Stimulated activated CD4-positive, alpha-beta T cell treated with anti-CD3 and anti-CD28 coated beads, Interleukin-15, amount 100 ng/mL, for 1 hour (primary cell): ENCODE data around the gene CPXM2.

ENCODE experiments used
- DNase-seq, 2 donors: peaks; one replicate each; pipeline ENCODE4 v3.0.0-alpha.2; 2020; ENCODE audit warnings: low read depth in 1 of 2, low spot score in 1 of 2

CPXM2 gene

DNA sequence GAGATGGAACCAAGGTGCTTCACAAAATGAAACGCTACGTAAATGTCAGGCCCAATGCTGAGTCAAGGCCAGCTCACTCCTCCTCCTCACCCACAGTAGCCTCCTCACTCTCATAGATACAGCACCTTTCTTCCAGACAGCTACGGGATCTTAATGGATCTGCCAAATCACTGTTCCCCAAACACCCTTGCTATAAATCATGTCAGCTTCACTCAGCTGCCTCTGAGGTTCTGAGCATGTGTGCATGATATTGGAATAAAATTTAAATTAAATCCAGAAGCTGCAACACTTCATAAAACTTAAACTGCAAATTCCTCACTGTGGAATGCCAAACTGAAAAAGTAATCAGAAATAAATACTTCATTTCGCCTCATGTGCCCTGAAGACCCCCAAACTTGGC lies 14.7 kb upstream of the CPXM2 start:
- no peak for DNase-seq

DNA sequence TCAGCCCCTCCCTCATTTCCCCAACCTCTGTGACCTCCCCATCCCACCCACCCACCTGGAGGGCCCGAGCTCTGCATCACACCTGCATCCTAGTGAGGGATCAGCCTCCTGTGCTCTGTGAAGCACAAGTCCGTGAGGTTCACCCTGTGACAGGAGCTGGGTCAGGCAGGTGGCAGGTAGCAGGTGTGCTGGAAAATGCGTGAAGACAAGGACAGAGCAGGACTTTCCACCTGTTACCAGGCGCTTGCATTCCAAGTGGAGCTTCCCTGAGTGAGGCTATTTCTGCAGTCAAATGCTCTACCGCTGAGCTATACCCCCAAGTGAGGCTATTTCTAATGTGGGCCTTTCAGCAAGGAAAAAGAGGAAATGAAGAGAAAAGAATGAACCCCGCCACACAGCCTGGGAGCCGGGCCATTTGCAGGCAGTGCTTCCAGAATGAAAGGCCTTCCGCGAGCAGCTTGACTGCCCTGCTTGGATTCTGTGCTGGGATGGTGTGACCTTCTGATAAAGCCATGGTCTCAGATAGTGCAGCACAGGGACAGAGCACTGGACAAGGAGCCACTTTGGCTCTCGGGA lies 13.3 kb upstream of the CPXM2 start:
- DNase-seq = no peak

DNA sequence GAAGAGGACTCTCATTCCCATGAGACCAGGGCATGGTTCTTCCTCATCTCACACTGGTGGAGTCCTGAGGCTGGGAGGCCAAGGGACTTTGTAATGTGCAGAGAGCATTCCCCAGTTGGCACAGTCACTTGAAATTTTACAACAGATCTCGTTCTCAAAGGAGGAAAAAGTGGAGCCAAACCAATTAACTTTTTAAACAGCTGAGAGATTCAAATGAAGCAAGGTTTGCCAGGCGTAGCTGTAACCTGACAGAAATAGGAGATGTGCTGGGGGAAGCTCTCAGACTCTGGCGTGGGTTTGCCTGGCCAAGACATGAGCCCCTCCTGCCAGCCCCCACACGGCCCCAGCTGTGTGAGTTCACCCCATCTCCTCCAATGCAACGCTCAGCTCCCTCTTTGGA lies 12.0 kb upstream of the CPXM2 start:
- no peak for DNase-seq

DNA sequence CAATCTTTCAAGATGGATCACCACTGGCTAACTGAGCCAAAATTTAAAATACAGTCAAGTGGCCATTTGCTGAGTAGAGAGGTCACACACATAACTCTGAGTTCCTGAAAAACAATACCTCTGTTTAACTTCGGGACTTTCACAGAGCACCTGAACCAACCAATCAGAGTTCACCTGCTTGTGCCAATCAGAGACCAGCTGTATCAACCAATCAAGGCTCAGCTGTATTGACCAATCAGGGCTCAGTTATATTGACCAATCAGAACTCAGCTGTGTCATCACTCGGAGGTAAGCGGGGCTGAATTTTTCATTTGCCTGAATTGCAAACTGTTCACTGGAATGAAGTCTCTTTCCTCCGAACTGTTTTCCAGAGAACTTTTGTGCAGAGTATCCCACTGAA lies 10.0 kb upstream of the CPXM2 start:
- DNase-seq = no peak

DNA sequence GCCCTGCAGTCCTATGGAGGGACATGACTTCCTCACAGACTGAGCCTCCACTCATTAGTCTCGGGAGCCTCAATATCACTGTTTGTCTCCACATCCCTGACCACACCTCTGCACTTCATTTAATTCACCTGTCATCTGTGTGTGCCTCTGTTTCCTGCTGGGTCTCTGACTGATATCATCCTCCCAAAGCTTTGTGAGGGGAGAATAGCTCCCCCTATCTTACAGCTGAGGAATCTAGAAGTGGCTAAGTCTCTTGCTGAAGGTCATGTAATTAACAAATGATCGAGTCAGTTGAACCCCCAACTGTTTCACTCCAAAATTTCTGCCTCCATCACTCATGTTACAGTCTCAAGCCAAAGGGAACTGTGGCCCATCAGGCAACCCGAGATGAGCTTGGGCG lies 5.5 kb upstream of the CPXM2 start:
- no peak for DNase-seq

DNA sequence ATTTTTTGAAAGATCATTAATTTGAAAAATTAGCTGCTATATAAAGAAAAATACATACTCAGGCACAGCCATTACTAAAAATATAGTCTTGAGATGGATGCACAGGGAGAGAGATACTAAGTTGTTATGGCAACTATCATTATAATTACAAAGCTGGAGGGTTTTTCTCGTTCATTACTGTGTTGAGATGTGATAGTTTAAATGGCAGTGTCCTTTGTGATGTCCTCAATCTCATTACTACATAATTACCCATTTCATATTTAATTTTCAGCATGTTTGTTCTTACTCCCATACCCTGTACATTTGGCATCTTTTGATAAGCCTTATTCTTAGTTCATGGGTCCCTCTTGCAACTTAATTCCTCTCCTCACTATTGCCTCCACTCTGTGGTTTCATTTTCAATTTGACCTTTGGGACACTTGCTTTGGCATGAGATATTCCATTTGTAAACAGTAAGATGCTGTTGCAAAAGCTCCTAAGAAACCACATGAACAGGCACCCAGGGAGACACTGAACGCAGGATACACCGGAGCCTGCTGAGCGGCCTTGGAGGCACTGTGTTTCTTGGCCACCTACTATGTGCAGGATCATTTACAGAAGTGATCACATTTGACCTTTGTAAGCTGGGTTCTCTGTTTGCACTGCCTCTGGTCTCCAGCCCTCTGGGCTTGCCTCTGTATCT lies 4.8 kb upstream of the CPXM2 start:
- no peak for DNase-seq

DNA sequence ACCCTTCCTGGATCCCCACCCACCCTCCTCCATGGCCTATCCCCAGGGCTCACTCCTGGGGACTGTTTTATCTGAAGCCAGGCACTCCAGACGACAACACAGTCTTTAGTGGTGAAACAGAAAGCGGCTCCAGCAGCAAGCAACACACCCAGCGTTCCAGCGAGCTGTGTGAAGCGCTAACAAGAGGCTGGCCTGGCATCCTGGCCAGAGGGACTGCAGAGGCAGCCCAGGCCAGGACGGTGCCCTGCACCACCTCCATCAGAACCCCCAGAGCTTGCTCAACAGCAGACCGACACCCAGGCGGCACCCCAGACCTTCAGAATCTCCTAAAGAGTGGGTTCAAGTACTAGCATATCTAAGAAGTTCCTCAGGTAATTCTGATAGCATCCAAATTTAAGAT lies 2.0 kb upstream of the CPXM2 start:
- no peak for DNase-seq

DNA sequence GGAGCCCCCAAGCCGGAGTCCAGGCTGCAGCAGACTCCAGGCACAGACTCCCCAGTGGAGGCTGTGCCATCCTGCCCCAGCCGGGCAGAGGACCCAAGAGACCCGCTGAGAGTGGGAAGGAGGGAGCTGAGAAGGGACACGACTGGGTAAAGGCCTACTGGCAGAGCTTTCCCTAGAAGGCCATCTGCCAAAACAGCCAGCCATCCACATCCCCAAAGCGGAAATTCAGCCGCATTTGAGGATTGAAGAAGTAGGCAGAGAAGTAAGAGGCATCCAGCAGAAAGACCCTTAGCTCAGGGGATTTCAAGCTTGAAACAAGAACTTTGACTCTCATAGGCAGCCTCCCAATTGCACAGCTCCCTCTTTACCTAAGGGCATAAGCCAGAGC lies 857 bp downstream of the CPXM2 start:
- DNase-seq = no peak

DNA sequence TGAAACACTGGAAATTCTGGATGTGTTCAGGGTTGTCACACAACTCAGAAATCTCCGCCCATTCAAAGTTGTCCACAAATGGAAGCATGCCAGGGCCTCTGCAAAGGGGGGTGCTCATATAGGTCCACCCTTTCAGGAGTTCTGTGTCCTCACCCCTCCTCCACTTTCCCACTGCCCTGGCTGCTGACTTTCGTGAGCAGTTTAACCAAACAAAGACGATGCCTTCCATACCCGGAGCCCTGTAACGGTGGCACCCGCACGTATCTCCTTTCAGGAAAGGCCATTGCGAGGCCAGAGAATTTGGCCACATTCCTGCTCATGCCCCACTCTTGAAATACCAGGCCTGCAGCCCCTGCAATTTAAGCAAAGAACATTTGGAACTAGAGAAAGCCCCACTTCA lies 1.4 kb downstream of the CPXM2 start:
- DNase-seq = no peak

DNA sequence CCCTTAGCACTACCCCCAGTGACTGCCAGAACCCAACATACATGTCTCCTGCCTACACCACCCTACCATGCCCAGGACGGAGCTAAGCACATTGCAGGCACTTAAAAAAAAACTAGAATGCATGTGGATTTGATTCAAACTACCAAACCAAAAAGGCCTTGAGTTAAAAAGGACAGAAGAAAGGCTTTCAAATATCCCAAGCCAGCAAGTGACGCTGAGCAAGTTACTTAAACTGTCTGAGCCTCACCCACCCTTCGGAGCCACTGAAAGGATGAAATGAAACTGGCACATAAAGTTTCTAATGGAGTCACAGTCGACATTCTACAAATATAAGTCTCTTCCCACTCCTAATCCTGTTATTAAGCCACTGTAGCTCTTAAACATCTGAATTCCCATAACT lies 1.8 kb downstream of the CPXM2 start:
- DNase-seq = no peak

DNA sequence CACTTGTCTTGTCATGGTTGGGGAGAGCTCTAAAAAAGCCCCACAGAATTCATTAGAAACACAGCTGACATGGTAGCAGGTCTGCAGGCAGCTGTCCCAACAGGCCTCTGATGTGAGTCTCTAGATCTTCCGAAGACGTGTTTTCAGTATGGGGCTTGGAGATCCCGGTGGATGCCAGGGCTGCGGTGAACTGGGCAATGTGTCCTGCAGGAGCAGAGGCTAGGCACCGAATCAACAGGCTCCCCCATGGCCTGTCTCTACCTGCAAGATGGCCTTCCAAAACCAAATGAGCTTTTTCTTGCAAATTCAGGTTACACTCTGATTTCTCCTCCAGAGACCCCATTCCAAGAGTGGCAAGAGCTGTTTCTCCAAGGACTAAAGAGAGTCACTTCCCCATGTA lies 2.9 kb downstream of the CPXM2 start:
- no peak for DNase-seq

DNA sequence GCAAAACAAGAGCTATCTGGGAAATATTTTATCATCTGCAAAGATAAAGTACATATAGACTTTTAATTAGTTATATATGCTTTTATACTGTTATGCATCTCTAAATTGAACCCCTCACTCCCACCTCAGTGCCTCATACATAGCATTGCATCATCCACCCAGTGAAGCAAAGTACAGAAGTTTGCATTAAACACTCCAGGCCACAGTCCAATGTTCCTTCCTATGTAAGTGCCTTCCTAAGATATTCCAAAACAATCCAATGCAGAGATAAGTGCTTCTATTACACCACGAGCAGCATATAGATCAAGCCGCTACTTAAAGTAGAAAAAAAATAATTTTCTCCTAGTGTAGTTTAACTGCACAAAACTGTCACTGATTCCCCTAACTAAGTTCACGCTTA lies 3.4 kb downstream of the CPXM2 start:
- DNase-seq = no peak

DNA sequence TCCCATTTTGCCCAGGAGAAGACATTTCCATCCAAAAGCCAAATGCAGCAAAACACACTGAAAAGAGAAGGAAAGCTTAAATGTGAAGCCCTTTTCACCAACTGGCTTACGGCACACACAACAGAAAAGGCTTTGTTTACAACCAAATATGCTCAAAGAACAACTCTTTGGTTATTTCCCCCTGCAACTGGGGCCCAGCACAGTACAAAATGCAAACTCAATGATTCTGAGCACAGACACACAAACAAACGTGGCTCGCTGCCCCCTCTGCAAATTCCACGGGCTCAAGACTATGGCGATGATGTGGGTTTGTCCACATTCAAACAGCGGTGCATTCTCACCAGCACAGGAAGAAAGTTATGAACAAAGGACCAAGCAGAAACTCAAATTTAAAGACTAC lies 5.3 kb downstream of the CPXM2 start:
- no peak for DNase-seq

DNA sequence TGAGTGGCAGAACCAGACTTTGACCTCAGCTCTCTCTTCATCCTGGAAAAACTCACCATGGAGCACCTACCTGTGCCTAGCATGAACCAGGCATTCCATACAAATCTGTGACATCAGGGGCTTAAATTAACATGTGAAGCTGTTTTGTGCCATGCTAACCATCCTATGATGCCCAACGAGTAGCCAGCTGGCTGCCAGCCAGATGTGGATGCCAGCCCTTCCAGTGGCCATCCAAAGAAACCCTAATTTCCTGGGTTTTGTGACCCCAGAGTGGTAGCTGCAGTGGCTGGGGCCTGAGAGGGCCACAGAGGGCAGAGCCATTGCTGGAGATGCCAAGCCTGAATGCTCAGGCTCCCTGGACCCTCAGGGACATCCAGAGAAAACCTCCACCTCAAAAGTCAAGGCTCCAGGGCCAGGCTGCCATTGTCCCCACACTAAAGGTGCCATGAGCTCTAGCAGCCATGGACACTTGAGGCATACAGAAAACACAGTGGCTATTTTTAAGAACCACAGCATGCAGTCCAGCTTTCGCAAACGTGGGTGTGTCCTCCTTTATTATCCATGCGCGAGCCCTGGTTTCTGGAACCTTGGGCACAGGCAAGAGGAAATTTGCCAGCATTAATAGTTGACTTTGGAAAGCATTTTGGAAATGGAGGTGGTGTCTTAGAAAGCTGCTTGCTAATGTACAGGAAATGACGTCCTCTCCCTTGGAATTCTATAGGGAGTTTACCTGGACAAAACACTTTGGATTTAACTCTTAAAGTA lies 6.0 kb downstream of the CPXM2 start:
- no peak for DNase-seq

DNA sequence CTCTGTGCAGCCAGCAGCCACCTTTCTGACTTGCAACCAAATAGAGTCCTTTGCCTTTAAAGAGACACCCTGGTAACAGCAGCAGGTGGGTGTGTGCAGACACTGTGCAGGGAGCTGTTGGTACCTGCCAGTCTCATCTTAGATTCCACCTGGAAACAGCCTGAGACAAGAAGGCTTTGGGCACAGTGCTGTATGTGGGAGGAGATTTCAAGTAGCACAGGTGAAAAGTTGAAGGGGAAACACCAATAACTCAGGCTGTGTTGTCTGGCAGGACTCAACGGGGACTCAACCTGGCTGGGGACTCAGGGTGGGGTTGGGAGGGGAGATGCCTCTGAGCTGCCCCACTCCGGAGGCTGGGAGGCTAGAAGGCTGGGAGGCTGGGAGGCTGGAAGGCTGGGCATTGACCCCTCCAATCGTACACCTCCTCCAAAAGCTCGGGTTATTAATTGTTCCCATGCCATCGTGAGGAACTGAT lies 6.7 kb downstream of the CPXM2 start:
- DNase-seq = no peak

DNA sequence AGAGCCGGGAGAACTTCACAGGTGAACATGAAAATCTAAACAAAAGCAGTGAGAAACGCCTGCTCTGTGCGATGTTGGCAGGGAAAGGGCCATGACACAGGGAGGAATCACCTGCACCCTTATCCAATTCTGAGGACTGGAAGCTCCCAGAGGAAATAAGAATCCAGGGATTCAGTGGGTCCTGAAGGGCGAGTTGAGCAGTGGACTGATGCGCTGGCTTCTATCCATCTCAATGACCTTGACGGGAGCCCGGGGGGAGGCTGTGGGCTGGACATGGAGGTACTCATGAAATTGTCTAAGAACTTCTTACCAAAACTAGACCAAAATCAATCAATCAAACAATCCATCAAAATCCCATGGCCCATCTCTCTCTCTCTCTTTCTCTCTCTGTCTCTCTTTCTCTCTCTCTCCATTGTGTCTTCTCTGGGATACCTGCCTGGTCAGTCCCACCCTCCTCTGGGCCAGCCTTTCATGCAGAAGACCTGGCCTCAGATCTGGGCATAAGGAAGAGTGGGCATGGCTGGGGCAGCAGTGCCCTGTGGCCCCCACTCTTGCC lies 7.2 kb downstream of the CPXM2 start:
- DNase-seq = no peak

DNA sequence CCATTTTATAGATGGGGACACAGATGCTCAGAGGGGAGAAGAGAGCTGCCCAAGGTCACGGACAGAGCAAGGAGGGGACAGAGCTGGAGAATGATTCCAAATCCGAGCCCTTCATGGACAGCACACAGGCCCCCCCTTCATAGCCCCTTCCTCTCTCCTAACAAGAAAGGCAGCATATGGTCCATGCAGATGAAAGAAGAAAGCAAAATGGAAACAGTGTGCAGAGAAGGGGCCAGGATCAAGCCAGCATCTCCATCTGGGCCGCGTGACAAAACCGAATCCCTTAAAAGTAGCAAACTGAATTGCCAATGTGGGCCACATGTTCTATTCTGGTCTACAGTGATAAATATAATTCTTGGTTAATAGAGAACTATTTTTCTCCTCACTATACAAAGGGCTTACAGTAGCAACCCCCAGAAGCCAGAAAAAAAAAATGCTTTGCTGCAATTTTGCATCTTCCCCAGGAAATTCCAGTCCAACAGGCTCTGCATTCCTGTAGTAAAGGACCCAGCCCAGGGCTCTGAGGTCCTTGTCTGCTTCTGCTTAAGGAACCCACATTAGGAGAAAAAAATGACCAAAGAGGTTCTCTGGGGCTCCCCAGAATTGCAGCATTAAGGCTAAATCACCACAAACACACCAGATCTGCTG lies 7.8 kb downstream of the CPXM2 start:
- DNase-seq = no peak

DNA sequence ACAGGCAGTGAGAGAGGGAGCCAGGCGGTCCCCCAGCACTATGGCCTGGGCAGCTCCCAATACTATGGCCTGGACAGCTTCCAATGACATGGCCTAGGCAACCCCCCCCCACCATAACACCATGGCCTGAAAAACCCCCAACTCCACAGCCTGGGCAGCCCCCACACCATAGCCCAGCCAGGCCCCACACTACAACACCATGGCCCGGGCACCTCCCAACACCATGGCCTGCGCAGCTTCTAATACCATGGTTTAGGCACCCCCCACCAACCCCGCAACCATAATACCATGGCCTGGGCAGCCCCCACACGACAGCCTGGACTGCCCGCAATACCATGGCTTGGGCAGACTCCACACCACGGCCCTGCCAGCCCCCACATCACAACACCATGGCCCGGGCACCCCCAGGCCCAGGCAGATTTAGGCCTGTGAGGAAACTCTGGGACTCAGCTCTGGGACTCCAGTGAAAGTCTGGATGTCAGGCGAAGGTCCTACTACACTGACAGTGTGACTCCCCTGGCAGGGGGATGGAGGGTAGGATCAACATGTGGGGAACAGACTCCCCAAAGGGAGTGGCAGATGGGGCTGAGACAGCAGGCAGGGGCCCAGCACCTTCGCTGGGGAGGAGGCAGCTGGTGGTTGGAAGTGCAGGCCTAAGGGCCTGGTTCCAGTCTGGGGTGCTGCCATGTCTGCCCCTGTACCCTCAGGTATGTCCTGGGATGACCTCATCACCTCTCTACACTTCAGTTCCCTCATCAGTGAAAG lies 8.7 kb downstream of the CPXM2 start:
- no peak for DNase-seq

DNA sequence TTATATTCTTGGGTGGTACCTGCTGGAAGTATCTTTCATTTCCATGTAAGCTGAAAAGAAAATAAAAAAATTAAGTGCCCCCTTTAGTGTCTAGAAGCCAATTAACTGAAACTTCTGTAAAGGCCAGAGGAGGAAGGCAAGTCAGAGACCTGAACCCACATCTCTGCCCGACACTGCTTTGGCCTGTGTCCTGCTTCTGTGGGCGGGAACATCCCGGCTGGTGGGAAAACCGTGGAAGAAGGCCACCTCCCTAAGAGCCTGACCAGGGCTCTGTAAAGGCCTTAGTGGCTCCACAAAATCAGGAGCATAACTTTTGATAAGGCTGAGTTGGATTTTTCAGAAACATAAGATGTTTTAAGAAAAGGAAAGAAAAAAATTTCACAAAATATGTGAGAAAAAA lies 9.4 kb downstream of the CPXM2 start:
- no peak for DNase-seq

DNA sequence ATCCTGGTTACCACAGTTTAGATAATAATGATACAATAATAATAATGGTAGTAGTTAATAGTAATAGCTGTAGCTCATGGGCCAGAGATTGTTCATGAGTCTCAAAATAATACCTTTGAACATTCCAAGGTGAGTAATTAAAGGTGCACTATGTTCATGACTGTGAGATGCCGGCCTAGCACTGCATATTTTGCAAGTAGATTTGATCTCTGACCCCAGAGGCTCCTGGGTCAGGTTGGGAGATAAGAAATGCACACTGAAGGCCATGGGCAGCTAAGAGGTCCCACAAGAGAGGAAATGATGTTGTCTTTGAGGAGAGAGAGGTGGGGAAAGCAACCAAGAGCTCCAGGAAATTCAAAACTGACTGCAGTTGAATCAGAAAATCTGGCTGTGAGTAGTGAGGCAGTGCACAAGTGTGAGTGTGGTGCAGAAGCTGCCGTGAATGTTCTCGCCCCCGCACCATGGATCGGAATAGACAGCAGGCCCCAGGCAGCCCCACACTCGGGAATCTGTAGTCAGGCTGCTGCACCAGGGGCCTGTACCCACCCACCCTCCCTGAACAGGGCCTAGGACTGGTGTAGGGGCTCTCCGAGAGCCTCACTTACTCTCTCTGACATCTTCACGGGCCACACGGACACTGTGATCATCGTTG lies 11.9 kb downstream of the CPXM2 start:
- no peak for DNase-seq
